Endothelial cell of umbilical vein (primary cell): ENCODE data around the gene DENND2C. TPM values are rescaled to one million over a fixed set of nuclear protein-coding genes. Genes with fewer than 3 reads are reported as not detected.
A peak's percentile ranks its signal among the peaks of the same experiment; 100 is the strongest.

Experiments
- BruUV-seq: library from RNA; stranded (reverse); fragments of 400-500 nt; replicated peaks from 2 replicates; lab custom pipeline; 2021; lab: Mats Ljungman, UMichigan
- CTCF ChIA-PET: fragments of 300-600, 350-600 bp; sonication (Branson Sonifier 250); formaldehyde crosslinking; loops from one replicate; lab custom pipeline; 2021; ENCODE audit warnings: antibody characterized with exemption, inconsistent platforms; lab: Charles Lee
- POLR2A ChIA-PET: fragments of 300-600, 350-600 bp; sonication (Branson Sonifier 250); formaldehyde crosslinking; loops from one replicate; lab custom pipeline; 2021; ENCODE audit warnings: antibody characterized with exemption, inconsistent platforms; lab: Charles Lee
- DNase-seq: peaks from one replicate; pipeline ENCODE4 v3.0.0-alpha.2; 2011; ENCODE audit warnings: low read depth, low spot score
- FAIRE-seq: peaks from 2 replicates; lab custom pipeline; 2011; peaks lifted over from hg19 to GRCh38; lab: Jason Lieb, UNC
- H2AFZ ChIP-seq: 2 replicates; pipeline ENCODE4 v1.6.0; 2012; ENCODE audit warnings: low read depth, low read length, control low read depth, inconsistent platforms
- H3K27ac ChIP-seq: 2 replicates; pipeline ENCODE4 v1.5.1; 2011; ENCODE audit warnings: low read depth, mild to moderate bottlenecking, control low read depth, low read length, moderate library complexity; ENCODE audit not compliant: insufficient read depth
- H3K27me3 ChIP-seq, 2 experiments: 2 replicates each; pipeline versions ENCODE4 v1.6.0 to v1.6.1; 2011; ENCODE audit warnings: low read length in 2 of 2, mixed read lengths in 1 of 2; ENCODE audit not compliant: control insufficient read depth in 2 of 2, insufficient read depth in 2 of 2
- H3K36me3 ChIP-seq, 2 experiments: 2 replicates in 1 of 2; 3 replicates in 1 of 2; pipeline ENCODE4 v1.5.1; 2011; ENCODE audit warnings: low read length in 2 of 2, mild to moderate bottlenecking in 1 of 2, moderate library complexity in 1 of 2; ENCODE audit not compliant: control insufficient read depth in 2 of 2, insufficient read depth in 2 of 2; ENCODE audit errors: extremely low read depth in 1 of 2
- H3K4me1 ChIP-seq: 3 replicates; pipeline ENCODE4 v1.5.1; 2011; ENCODE audit warnings: mild to moderate bottlenecking, low read length; ENCODE audit not compliant: control insufficient read depth, insufficient read depth; ENCODE audit errors: extremely low read depth
- H3K4me2 ChIP-seq: 2 replicates; pipeline ENCODE4 v1.6.1; 2011; ENCODE audit warnings: low read length, control low read depth, mixed read lengths; ENCODE audit not compliant: insufficient read depth
- H3K4me3 ChIP-seq, 3 experiments: fragments of 200-600 bp in 1 of 3; sonication (generic), shearing (Covaris generic) in 1 of 3; replicated peaks in 1 of 3; 2 replicates each; pipeline ENCODE4 v1.5.1; 2011 to 2016; ENCODE audit warnings: control low read depth in 3 of 3, low read length in 3 of 3, mild to moderate bottlenecking in 2 of 3, inconsistent platforms in 1 of 3, low read depth in 1 of 3, moderate library complexity in 1 of 3; ENCODE audit not compliant: insufficient read depth in 1 of 3
- H3K79me2 ChIP-seq: 2 replicates; pipeline ENCODE4 v1.6.0; 2012; ENCODE audit warnings: low read length, inconsistent platforms; ENCODE audit not compliant: control insufficient read depth, insufficient read depth
- H3K9ac ChIP-seq: replicated peaks from 2 replicates; pipeline ENCODE3; 2011; ENCODE audit warnings: low read length, control low read depth; ENCODE audit not compliant: insufficient read depth; ENCODE audit errors: extremely low read depth
- H3K9me1 ChIP-seq: replicated peaks from 3 replicates; pipeline ENCODE4 v1.6.0; 2011; ENCODE audit warnings: mild to moderate bottlenecking, low read length; ENCODE audit not compliant: control insufficient read depth, insufficient read depth; ENCODE audit errors: extremely low read depth
- H3K9me3 ChIP-seq: replicated peaks from 2 replicates; pipeline ENCODE4 v1.5.1; 2012; ENCODE audit warnings: low read length, inconsistent platforms; ENCODE audit not compliant: control insufficient read depth, insufficient read depth
- H4K20me1 ChIP-seq: replicated peaks from 2 replicates; pipeline ENCODE3; 2011; ENCODE audit warnings: mild to moderate bottlenecking, low read length; ENCODE audit not compliant: control insufficient read depth, insufficient read depth; ENCODE audit errors: extremely low read depth
- CTCF ChIP-seq, 2 donors: IDR thresholded peaks; 1 replicate in 1 of 2; 2 replicates in 1 of 2; pipeline ENCODE4 v1.5.1; 2011; ENCODE audit warnings: low read length in 2 of 2, mild to moderate bottlenecking in 2 of 2, moderate library complexity in 2 of 2, control low read depth in 1 of 2, inconsistent platforms in 1 of 2, low read depth in 1 of 2; ENCODE audit not compliant: insufficient read depth in 1 of 2; ENCODE audit errors: extremely low read depth in 1 of 2
- EZH2 ChIP-seq: IDR thresholded peaks from 2 replicates; pipeline ENCODE4 v1.6.1; 2012; ENCODE audit warnings: borderline replicate concordance, low read depth, mild to moderate bottlenecking, moderate library complexity, low read length, inconsistent platforms; ENCODE audit not compliant: severe bottlenecking
- FOS ChIP-seq: IDR thresholded peaks from 2 replicates; pipeline ENCODE4 v1.6.1; 2011; ENCODE audit warnings: mild to moderate bottlenecking, low read length, moderate library complexity, borderline replicate concordance; ENCODE audit not compliant: insufficient read depth
- GATA2 ChIP-seq: IDR thresholded peaks from 2 replicates; pipeline ENCODE4 v1.7.0; 2011; ENCODE audit warnings: low read depth, mild to moderate bottlenecking, moderate library complexity, mixed read lengths, low read length; ENCODE audit not compliant: insufficient read length, insufficient read depth
- JUN ChIP-seq: IDR thresholded peaks from 2 replicates; pipeline ENCODE4 v1.6.1; 2011; ENCODE audit warnings: borderline replicate concordance, low read depth; ENCODE audit not compliant: insufficient read length, insufficient read depth
- MAX ChIP-seq: IDR thresholded peaks from 2 replicates; pipeline ENCODE4 v1.6.1; 2011; ENCODE audit not compliant: insufficient read depth, insufficient read length
- MYC ChIP-seq: IDR thresholded peaks from one replicate; pipeline ENCODE4 v1.6.1; 2011; ENCODE audit warnings: mild to moderate bottlenecking, low read depth, low read length
- POLR2A ChIP-seq: IDR thresholded peaks from 2 replicates; pipeline ENCODE4 v1.6.1; 2012; ENCODE audit warnings: low read depth, mild to moderate bottlenecking, control low read depth, low read length
- POLR2AphosphoS5 ChIP-seq: IDR thresholded peaks from 2 replicates; pipeline ENCODE4 v1.6.1; 2012; ENCODE audit warnings: low read depth, mild to moderate bottlenecking, control low read depth, low read length, moderate library complexity; ENCODE audit not compliant: insufficient read depth
- dilution Hi-C: fragments of 300-500 bp; cut with MboI; formaldehyde crosslinking; loops from one replicate; pipeline ENCODE4 v1.15.0; 2019; ENCODE audit warnings: low sequenced_read_pairs; ENCODE audit not compliant: extremely low pct_ligation_motif_present
- intact Hi-C: fragments of 100-400 bp; cut with micrococcal nuclease; formaldehyde crosslinking; loops from one replicate; pipeline ENCODE4 v1.10.0; 2022
- polyA plus RNA-seq, 4 experiments: library from polyadenylated mRNA; depleted of rRNA in 3 of 4; stranded (reverse) in 3 of 4; unstranded in 1 of 4; fragments of >200 nt; gene quantifications; 2 replicates each; pipeline versions ENCODE4 v1.2.1 to v1.2.3, GENCODE V29; 2011 to 2012; ENCODE audit warnings: missing spikeins in 1 of 4
- total RNA-seq: library from RNA; stranded (reverse); gene quantifications from 2 replicates; pipeline ENCODE4 v1.2.3, GENCODE V29; 2021

Gene DENND2C
- total and polyA plus RNA-seq, 2 donors (not counting 3 experiments of a cell fraction or from before 2014, with no cell fraction given): 0.12 to 0.22 TPM

- no peaks in the 10 kb centered on the region for H3K27me3 ChIP-seq
- H3K9me1 ChIP-seq: no peaks in the 10 kb centered on the region
- no peaks in the 10 kb centered on the region for H3K4me1 ChIP-seq
- intact Hi-C loops (no loop called here), dilution Hi-C loops (no loop called here)
- no peak overlapping the region for H2AFZ ChIP-seq
- DNase-seq (no peak), FAIRE-seq (no peak)
- ChIA-PET POLR2A (no interaction called here), CTCF (no interaction called here)
- H3K9ac ChIP-seq: no peak overlapping the region
- H3K27ac ChIP-seq: no peak overlapping the region
- H3K4me2 ChIP-seq: no peak overlapping the region
- H3K36me3 ChIP-seq: peaks cover 18 to 38% of the 10 kb centered on the region in 2 experiments
- H3K79me2 ChIP-seq: peaks cover 9% of the 10 kb centered on the region
- no peaks in the 10 kb centered on the region for H4K20me1 ChIP-seq
- TF ChIP-seq MYC (no peak), EZH2 (no peak), MAX (no peak), GATA2 (no peak), POLR2A (no peak), FOS (no peak), CTCF (IDR thresholded peaks at IDR 0.05; ENCODE audit: extremely low read depth in 1 of 2, insufficient read depth in 1 of 2, low read depth in 1 of 2, low read length in 2 of 2) (no peak), POLR2AphosphoS5 (no peak), JUN (no peak)
- TSS peak; percentile 2 for BruUV-seq
- H3K4me3 ChIP-seq: no peak overlapping the region
- no peaks in the 10 kb centered on the region for H3K9me3 ChIP-seq
These were observed 37.8 kb upstream of the DENND2C start for GRCh38 chr1:114707604-114708003.
